HCT116 (cell line): Measurements from ENCODE around the gene TAF6L.

ENCODE experiments used
- EGR1 ChIP-seq: IDR thresholded peaks from 2 replicates; pipeline ENCODE4 v1.6.1; 2012; ENCODE audit warnings: low read depth
- EZH2phosphoT487 ChIP-seq: fragments of 200-600 bp; IDR thresholded peaks from 2 replicates; pipeline ENCODE4 v1.6.1; 2018; ENCODE audit warnings: antibody characterized with exemption, borderline replicate concordance
- JUND ChIP-seq: IDR thresholded peaks from 2 replicates; pipeline ENCODE4 v1.6.1; 2012
- POLR2A ChIP-seq: IDR thresholded peaks from 2 replicates; pipeline ENCODE4 v1.7.0; 2011; ENCODE audit warnings: borderline replicate concordance; ENCODE audit not compliant: insufficient read depth, insufficient read length; ENCODE audit errors: extremely low read depth
- RAD21 ChIP-seq: IDR thresholded peaks from 2 replicates; pipeline ENCODE4 v1.6.1; 2012; ENCODE audit warnings: low read depth, mild to moderate bottlenecking
- SIN3A ChIP-seq: IDR thresholded peaks from 2 replicates; pipeline ENCODE4 v1.6.1; 2012; ENCODE audit warnings: low read depth
- SP1 ChIP-seq: IDR thresholded peaks from 2 replicates; pipeline ENCODE4 v1.6.1; 2012; ENCODE audit warnings: low read depth
- YY1 ChIP-seq: IDR thresholded peaks from 2 replicates; pipeline ENCODE4 v1.6.1; 2011; ENCODE audit warnings: low read length, low read depth, moderate library complexity, mild to moderate bottlenecking; ENCODE audit not compliant: insufficient replicate concordance; ENCODE audit errors: extremely low read depth
- TF ChIP-seq, protein P1 (sequence below), 3 experiments: fragments of 200-600 bp in 1 of 3; sonication (generic) in 1 of 3; IDR thresholded peaks in 2 of 3; conservative IDR thresholded peaks in 1 of 3; 2 replicates each; pipeline ENCODE4 v1.5.1; 2012 to 2017; ENCODE audit warnings: low read depth in 2 of 3, low read length in 2 of 3, antibody characterized with exemption in 1 of 3, borderline replicate concordance in 1 of 3, control low read depth in 1 of 3, mild to moderate bottlenecking in 1 of 3, mixed read lengths in 1 of 3, mixed run types in 1 of 3, moderate library complexity in 1 of 3; ENCODE audit not compliant: insufficient read depth in 1 of 3
- TF ChIP-seq, protein P2 (sequence below): IDR thresholded peaks from 2 replicates; pipeline ENCODE4 v1.6.1; 2012
- TF ChIP-seq, protein P3 (sequence below): IDR thresholded peaks from 2 replicates; pipeline ENCODE4 v1.6.1; 2012; ENCODE audit warnings: low read depth

DNA sequence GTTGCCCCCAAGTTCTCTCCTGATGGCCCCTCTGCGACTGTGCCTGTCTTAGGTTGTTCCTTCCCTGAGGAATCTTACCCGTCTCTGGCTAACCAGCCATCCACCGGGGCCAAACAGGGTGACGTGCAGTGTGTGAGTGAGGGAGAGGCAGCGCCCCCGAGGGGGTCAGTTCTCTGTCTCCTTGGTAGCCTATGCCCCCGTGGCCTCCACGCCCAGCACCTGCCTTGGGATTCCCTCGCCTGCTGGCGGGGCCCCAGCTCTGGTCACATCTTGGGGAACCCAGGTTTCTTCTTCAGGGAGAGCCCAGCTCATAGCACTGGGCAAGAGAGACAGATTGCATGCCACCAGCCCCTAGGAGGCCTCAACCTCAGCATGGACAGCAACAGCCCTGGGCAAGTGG is 28.3 kb downstream of the TAF6L start:
- TF ChIP-seq, protein P1, sequence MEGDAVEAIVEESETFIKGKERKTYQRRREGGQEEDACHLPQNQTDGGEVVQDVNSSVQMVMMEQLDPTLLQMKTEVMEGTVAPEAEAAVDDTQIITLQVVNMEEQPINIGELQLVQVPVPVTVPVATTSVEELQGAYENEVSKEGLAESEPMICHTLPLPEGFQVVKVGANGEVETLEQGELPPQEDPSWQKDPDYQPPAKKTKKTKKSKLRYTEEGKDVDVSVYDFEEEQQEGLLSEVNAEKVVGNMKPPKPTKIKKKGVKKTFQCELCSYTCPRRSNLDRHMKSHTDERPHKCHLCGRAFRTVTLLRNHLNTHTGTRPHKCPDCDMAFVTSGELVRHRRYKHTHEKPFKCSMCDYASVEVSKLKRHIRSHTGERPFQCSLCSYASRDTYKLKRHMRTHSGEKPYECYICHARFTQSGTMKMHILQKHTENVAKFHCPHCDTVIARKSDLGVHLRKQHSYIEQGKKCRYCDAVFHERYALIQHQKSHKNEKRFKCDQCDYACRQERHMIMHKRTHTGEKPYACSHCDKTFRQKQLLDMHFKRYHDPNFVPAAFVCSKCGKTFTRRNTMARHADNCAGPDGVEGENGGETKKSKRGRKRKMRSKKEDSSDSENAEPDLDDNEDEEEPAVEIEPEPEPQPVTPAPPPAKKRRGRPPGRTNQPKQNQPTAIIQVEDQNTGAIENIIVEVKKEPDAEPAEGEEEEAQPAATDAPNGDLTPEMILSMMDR (IDR thresholded peaks at IDR 0.05 in 2 of 3, conservative IDR thresholded peaks at IDR 0.05 in 1 of 3; ENCODE audit: borderline replicate concordance in 1 of 3, insufficient read depth in 1 of 3, low read depth in 2 of 3, low read length in 2 of 3) = no peak
- TF ChIP-seq, protein P2, sequence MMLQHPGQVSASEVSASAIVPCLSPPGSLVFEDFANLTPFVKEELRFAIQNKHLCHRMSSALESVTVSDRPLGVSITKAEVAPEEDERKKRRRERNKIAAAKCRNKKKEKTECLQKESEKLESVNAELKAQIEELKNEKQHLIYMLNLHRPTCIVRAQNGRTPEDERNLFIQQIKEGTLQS = no peak
- TF ChIP-seq SIN3A (no peak), RAD21 (no peak), EGR1 (no peak), JUND (no peak), SP1 (no peak), YY1 (no peak), POLR2A (no peak), EZH2phosphoT487 (no peak)
- TF ChIP-seq, protein P3, sequence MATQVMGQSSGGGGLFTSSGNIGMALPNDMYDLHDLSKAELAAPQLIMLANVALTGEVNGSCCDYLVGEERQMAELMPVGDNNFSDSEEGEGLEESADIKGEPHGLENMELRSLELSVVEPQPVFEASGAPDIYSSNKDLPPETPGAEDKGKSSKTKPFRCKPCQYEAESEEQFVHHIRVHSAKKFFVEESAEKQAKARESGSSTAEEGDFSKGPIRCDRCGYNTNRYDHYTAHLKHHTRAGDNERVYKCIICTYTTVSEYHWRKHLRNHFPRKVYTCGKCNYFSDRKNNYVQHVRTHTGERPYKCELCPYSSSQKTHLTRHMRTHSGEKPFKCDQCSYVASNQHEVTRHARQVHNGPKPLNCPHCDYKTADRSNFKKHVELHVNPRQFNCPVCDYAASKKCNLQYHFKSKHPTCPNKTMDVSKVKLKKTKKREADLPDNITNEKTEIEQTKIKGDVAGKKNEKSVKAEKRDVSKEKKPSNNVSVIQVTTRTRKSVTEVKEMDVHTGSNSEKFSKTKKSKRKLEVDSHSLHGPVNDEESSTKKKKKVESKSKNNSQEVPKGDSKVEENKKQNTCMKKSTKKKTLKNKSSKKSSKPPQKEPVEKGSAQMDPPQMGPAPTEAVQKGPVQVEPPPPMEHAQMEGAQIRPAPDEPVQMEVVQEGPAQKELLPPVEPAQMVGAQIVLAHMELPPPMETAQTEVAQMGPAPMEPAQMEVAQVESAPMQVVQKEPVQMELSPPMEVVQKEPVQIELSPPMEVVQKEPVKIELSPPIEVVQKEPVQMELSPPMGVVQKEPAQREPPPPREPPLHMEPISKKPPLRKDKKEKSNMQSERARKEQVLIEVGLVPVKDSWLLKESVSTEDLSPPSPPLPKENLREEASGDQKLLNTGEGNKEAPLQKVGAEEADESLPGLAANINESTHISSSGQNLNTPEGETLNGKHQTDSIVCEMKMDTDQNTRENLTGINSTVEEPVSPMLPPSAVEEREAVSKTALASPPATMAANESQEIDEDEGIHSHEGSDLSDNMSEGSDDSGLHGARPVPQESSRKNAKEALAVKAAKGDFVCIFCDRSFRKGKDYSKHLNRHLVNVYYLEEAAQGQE = no peak
